ENCODE data around the gene LSM3.

The LSM3 gene

DNA sequence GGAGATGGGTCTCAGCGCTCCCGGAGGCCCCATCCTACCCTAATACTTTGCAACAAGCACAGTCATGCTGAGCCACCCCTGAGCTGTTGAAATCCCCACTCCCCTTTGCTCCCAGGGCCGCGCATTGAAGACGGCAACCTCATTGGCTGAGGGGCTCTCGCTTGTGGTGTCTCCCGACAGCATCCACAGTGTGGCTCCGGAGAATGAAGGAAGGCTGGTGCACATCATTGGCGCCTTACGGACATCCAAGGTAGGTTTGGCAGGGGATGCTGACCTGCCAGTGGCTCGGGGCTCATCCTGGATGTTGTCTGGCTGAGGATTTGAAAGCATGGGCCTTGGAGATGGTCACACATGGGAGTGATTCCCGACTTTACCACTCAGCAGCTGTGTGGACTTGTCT lies 47.9 kb upstream of the LSM3 start:
- Histone ChIP-seq H3K9me3 (replicated peaks; ENCODE audit: insufficient read depth, low read length) (no peaks in the 10 kb centered on the region), H3K4me2 (ENCODE audit: low read depth, low read length) (no peak overlapping the region), H3F3A (ENCODE audit: insufficient read depth, low read length) (peaks cover 3% of the 10 kb centered on the region; the same call in 1 of the 2 replicates), H3K9ac (ENCODE audit: low read length) (no peak overlapping the region), H4K20me1 (ENCODE audit: insufficient read depth, low read length) (no peaks in the 10 kb centered on the region), H3K4me3 (ENCODE audit: low read length) (no peak overlapping the region), H3K9me2 (replicated peaks; ENCODE audit: insufficient read depth, low read length) (no peaks in the 10 kb centered on the region), H2AFZ (ENCODE audit: low read length) (no peak overlapping the region), H3K36me3 (replicated peaks; ENCODE audit: insufficient read depth, low read length) (peaks cover 33% of the 10 kb centered on the region), H3K27me3 (replicated peaks; ENCODE audit: insufficient read depth, low read length) (no peaks in the 10 kb centered on the region), H3K27ac (ENCODE audit: low read length) (no peak overlapping the region), H3K4me1 (ENCODE audit: low read length) (peaks cover 9% of the 10 kb centered on the region), H3K79me2 (ENCODE audit: low read length) (peaks cover 40% of the 10 kb centered on the region)
- no peak for DNase-seq
- TF ChIP-seq, protein P1, sequence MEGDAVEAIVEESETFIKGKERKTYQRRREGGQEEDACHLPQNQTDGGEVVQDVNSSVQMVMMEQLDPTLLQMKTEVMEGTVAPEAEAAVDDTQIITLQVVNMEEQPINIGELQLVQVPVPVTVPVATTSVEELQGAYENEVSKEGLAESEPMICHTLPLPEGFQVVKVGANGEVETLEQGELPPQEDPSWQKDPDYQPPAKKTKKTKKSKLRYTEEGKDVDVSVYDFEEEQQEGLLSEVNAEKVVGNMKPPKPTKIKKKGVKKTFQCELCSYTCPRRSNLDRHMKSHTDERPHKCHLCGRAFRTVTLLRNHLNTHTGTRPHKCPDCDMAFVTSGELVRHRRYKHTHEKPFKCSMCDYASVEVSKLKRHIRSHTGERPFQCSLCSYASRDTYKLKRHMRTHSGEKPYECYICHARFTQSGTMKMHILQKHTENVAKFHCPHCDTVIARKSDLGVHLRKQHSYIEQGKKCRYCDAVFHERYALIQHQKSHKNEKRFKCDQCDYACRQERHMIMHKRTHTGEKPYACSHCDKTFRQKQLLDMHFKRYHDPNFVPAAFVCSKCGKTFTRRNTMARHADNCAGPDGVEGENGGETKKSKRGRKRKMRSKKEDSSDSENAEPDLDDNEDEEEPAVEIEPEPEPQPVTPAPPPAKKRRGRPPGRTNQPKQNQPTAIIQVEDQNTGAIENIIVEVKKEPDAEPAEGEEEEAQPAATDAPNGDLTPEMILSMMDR (IDR thresholded peaks at IDR 0.05; ENCODE audit: low read length): no peak
- TF ChIP-seq EZH2 (optimal IDR thresholded peaks at IDR 0.05; ENCODE audit: low read depth, low read length) (no peak), EZH2phosphoT487 (IDR thresholded peaks at IDR 0.05; ENCODE audit: low read length) (no peak)

DNA sequence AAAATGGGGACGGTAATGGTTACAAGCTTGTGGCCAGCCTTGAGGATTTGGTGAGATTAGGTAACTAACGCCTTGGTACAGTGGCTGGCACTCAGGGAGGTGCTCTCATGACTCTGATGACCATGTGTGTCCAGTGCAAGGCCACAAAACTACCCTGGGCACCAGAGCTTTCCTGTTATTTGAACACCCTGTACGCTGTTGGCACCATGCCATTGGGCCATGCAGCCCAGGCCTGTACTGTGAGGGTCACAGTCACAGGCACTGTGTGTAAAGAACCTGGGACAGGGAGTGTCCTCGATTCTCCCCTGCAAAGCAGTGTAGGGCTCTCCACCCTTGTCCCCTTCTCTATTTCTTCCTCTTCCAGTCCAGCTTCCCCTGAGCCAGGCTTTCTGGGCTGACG lies 47.5 kb upstream of the LSM3 start:
- no peak overlapping the region for H3K27ac ChIP-seq (ENCODE audit: low read length)
- H2AFZ ChIP-seq (ENCODE audit: low read length): no peak overlapping the region
- no peak for DNase-seq
- H3K36me3 ChIP-seq (replicated peaks; ENCODE audit: insufficient read depth, low read length): peaks cover 33% of the 10 kb centered on the region
- H3K4me1 ChIP-seq (ENCODE audit: low read length): peaks cover 7% of the 10 kb centered on the region
- H3K79me2 ChIP-seq (ENCODE audit: low read length): peaks cover 36% of the 10 kb centered on the region
- H3F3A ChIP-seq (ENCODE audit: insufficient read depth, low read length): no peaks in the 10 kb centered on the region
- no peaks in the 10 kb centered on the region for H3K9me3 ChIP-seq (replicated peaks; ENCODE audit: insufficient read depth, low read length)
- no peak overlapping the region for H3K4me2 ChIP-seq (ENCODE audit: low read depth, low read length)
- no peak overlapping the region for H3K9ac ChIP-seq (ENCODE audit: low read length)
- H3K4me3 ChIP-seq (ENCODE audit: low read length): no peak overlapping the region
- no peaks in the 10 kb centered on the region for H3K27me3 ChIP-seq (replicated peaks; ENCODE audit: insufficient read depth, low read length)
- no peaks in the 10 kb centered on the region for H3K9me2 ChIP-seq (replicated peaks; ENCODE audit: insufficient read depth, low read length)
- TF ChIP-seq, protein P1 (IDR thresholded peaks at IDR 0.05; ENCODE audit: low read length): no peak
- TF ChIP-seq EZH2 (optimal IDR thresholded peaks at IDR 0.05; ENCODE audit: low read depth, low read length) (no peak), EZH2phosphoT487 (IDR thresholded peaks at IDR 0.05; ENCODE audit: low read length) (no peak)
- no peaks in the 10 kb centered on the region for H4K20me1 ChIP-seq (ENCODE audit: insufficient read depth, low read length)

DNA sequence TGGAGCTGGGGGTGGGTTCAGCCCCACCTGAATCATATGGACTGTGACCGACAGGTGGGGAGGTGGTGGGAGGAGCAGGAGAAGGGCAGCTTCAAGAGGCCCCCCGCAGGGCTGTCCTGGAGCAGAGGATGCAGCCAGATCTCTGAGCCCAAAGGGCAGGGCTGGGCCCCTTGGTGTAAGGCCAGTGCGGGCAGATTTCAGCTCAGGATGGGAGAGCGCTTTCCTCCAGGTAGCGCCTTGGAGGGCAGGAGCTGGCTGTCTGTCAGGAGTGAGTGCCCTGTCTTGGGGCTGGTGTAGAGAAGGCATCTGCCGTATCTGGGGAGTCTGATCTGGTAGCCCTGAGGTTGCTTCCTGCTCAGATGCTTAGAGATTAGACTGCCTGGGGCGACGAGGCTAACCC lies 46.5 kb upstream of the LSM3 start:
- no peaks in the 10 kb centered on the region for H3K4me1 ChIP-seq (ENCODE audit: low read length)
- peaks cover 26% of the 10 kb centered on the region for H3K79me2 ChIP-seq (ENCODE audit: low read length)
- H3K4me3 ChIP-seq (ENCODE audit: low read length): no peak overlapping the region

More for the DNA sequence above, 46.5 kb upstream of the LSM3 start:
- Histone ChIP-seq H3F3A (ENCODE audit: insufficient read depth, low read length) (no peaks in the 10 kb centered on the region), H3K9me2 (replicated peaks; ENCODE audit: insufficient read depth, low read length) (no peaks in the 10 kb centered on the region), H3K4me2 (ENCODE audit: low read depth, low read length) (no peak overlapping the region), H4K20me1 (ENCODE audit: insufficient read depth, low read length) (no peaks in the 10 kb centered on the region), H2AFZ (ENCODE audit: low read length) (no peak overlapping the region), H3K9ac (ENCODE audit: low read length) (no peak overlapping the region), H3K27me3 (replicated peaks; ENCODE audit: insufficient read depth, low read length) (no peaks in the 10 kb centered on the region), H3K27ac (ENCODE audit: low read length) (no peak overlapping the region), H3K9me3 (replicated peaks; ENCODE audit: insufficient read depth, low read length) (no peaks in the 10 kb centered on the region), H3K36me3 (replicated peaks; ENCODE audit: insufficient read depth, low read length) (peaks cover 33% of the 10 kb centered on the region)
- no peak for DNase-seq
- TF ChIP-seq, protein P1 (IDR thresholded peaks at IDR 0.05; ENCODE audit: low read length): no peak
